Adrenal gland (tissue), 5 donors: ENCODE measurements around the gene OR9Q1.

Experiments used
- POLR2A ChIP-seq, 2 donors: fragments of 450-650 bp; IDR thresholded peaks; one replicate each; pipeline ENCODE4 v1.6.1; 2017; ENCODE audit warnings: antibody characterized with exemption in 2 of 2, mild to moderate bottlenecking in 2 of 2, moderate library complexity in 1 of 2
- TF ChIP-seq, protein P1 (sequence below), 6 experiments: fragments of 450-650 bp in 4 of 6; fragments of 200-600 bp in 2 of 6; sonication (generic) in 1 of 6; IDR thresholded peaks; 1 replicate in 5 of 6; 2 replicates in 1 of 6; pipeline versions ENCODE4 v1.5.1 to v1.8.0; 2016 to 2021; ENCODE audit warnings: antibody characterized with exemption in 6 of 6, mild to moderate bottlenecking in 2 of 6, moderate library complexity in 1 of 6
- donor health status: DM: no; HTN: no; CAD: no.

GRCh38 chr11:58125469-58125868 lies 101.8 kb downstream of the OR9Q1 start, which contains the start of gene OR9I1:
- TF ChIP-seq, protein P1, sequence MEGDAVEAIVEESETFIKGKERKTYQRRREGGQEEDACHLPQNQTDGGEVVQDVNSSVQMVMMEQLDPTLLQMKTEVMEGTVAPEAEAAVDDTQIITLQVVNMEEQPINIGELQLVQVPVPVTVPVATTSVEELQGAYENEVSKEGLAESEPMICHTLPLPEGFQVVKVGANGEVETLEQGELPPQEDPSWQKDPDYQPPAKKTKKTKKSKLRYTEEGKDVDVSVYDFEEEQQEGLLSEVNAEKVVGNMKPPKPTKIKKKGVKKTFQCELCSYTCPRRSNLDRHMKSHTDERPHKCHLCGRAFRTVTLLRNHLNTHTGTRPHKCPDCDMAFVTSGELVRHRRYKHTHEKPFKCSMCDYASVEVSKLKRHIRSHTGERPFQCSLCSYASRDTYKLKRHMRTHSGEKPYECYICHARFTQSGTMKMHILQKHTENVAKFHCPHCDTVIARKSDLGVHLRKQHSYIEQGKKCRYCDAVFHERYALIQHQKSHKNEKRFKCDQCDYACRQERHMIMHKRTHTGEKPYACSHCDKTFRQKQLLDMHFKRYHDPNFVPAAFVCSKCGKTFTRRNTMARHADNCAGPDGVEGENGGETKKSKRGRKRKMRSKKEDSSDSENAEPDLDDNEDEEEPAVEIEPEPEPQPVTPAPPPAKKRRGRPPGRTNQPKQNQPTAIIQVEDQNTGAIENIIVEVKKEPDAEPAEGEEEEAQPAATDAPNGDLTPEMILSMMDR (IDR thresholded peaks at IDR 0.05): no peak
- TF ChIP-seq POLR2A (IDR thresholded peaks at IDR 0.05): no peak
